Mammary microvascular endothelial cell (primary cell): Measurements from ENCODE around the gene RGS4. TPM values are rescaled to one million over a fixed set of nuclear protein-coding genes. Genes with fewer than 3 reads are reported as not detected.

Experiments
- total RNA-seq: library from RNA; depleted of rRNA; stranded (reverse); fragments of >200 nt; gene quantifications from 2 replicates; pipeline ENCODE4 v1.2.3, GENCODE V29; 2015

RGS4 gene
- total RNA-seq, result 72.1 and 92.6 TPM in 2 replicates

GRCh38 chr1:163069142-163069541, at the start of gene RGS4:
RGS4 (plus strand) TSS chr1:163069361; CDS start chr1:163069485, 124 bp downstream.

Other genes with a start within 250 kb of the RGS4 start
- gene CCDC190, start 208.2 kb upstream of the RGS4 start, total RNA-seq, result 0.25 and 0.93 TPM in 2 replicates
- 0.54 and 0.60 TPM in 2 replicates for gene RGS5, start 133.6 kb downstream of the RGS4 start, total RNA-seq